ENCODE results near the gene BFSP2.
"Not testable (repeated sequence)": the region's sequence is repeated elsewhere in the genome, so short reads cannot be mapped to it uniquely, and the experiment has no call there.

The BFSP2 gene

GRCh38 chr3:133457025-133457424 is 57.2 kb downstream of the BFSP2 start:
- DNase-seq (ENCODE audit: low read depth in 2 of 2): no peak

GRCh38 chr3:133457465-133458067 is 57.7 kb downstream of the BFSP2 start:
- DNase-seq (ENCODE audit: low read depth in 2 of 2): no peak

- DNase-seq (ENCODE audit: low read depth in 2 of 2): no peak
These were observed 59.5 kb downstream of the BFSP2 start for GRCh38 chr3:133459400-133459799.

GRCh38 chr3:133460809-133461208 is 61.0 kb downstream of the BFSP2 start:
- DNase-seq (ENCODE audit: low read depth in 2 of 2): no peak

GRCh38 chr3:133461291-133461690 is 61.4 kb downstream of the BFSP2 start:
- DNase-seq (ENCODE audit: low read depth in 2 of 2): no peak

GRCh38 chr3:133463347-133463860 is 63.5 kb downstream of the BFSP2 start:
- DNase-seq (ENCODE audit: low read depth in 2 of 2): no peak

- no peak for DNase-seq (ENCODE audit: low read depth in 2 of 2)
These were observed 64.7 kb downstream of the BFSP2 start for GRCh38 chr3:133464573-133464972.

GRCh38 chr3:133466531-133467386 is 66.9 kb downstream of the BFSP2 start:
- DNase-seq (ENCODE audit: low read depth in 2 of 2): no peak

GRCh38 chr3:133467780-133468179 is 67.9 kb downstream of the BFSP2 start:
- DNase-seq (ENCODE audit: low read depth in 2 of 2): no peak

- no peak for DNase-seq (ENCODE audit: low read depth in 2 of 2)
These were observed 68.4 kb downstream of the BFSP2 start for GRCh38 chr3:133468251-133468721.

GRCh38 chr3:133469140-133469731 is 69.4 kb downstream of the BFSP2 start:
- DNase-seq (ENCODE audit: low read depth in 2 of 2): no peak

- no peak for DNase-seq (ENCODE audit: low read depth in 2 of 2)
These were observed 72.4 kb downstream of the BFSP2 start for GRCh38 chr3:133472242-133472641.

- DNase-seq (ENCODE audit: low read depth in 2 of 2): no peak
These were observed 73.0 kb downstream of the BFSP2 start for GRCh38 chr3:133472889-133473288.

GRCh38 chr3:133473472-133474191 is 73.8 kb downstream of the BFSP2 start:
- DNase-seq (ENCODE audit: low read depth in 2 of 2): not testable (repeated sequence)

GRCh38 chr3:133474251-133474801 is 74.5 kb downstream of the BFSP2 start:
- DNase-seq (ENCODE audit: low read depth in 2 of 2): no peak

- no peak for DNase-seq (ENCODE audit: low read depth in 2 of 2)
These were observed 75.0 kb downstream of the BFSP2 start for GRCh38 chr3:133474817-133475216.

GRCh38 chr3:133475245-133476010 is 75.6 kb downstream of the BFSP2 start:
- no peak for DNase-seq (ENCODE audit: low read depth in 2 of 2)

- no peak for DNase-seq (ENCODE audit: low read depth in 2 of 2)
These were observed 77.1 kb downstream of the BFSP2 start for GRCh38 chr3:133476971-133477375.

- DNase-seq (ENCODE audit: low read depth in 2 of 2): no peak
These were observed 77.6 kb downstream of the BFSP2 start for GRCh38 chr3:133477487-133477886.

GRCh38 chr3:133478624-133479023 is 78.8 kb downstream of the BFSP2 start:
- no peak for DNase-seq (ENCODE audit: low read depth in 2 of 2)

- DNase-seq (ENCODE audit: low read depth in 2 of 2): no peak
These were observed 79.5 kb downstream of the BFSP2 start for GRCh38 chr3:133479401-133479800.
